Pancreas (tissue), 10 donors: Measurements from ENCODE around the gene FBXO31. TPM values are rescaled to one million over a fixed set of nuclear protein-coding genes. Genes with fewer than 3 reads are reported as not detected.

ENCODE experiments used
- ATAC-seq, 4 donors: fragments of 200-7000 bp; cut with Tn5 transposase; one replicate each; pipeline versions ENCODE4 v1.8.0 to v1.9.1; 2020; ENCODE audit warnings: mild to moderate bottlenecking in 4 of 4, moderate library complexity in 4 of 4
- DNase-seq, 6 donors: peaks; one replicate each; pipeline ENCODE4 v3.0.0-alpha.2; 2020
- FAIRE-seq: peaks from 2 replicates; lab custom pipeline; 2012; peaks lifted over from hg19 to GRCh38; lab: Jason Lieb, UNC
- H3K27ac ChIP-seq, 4 donors: fragments of 200-600 bp; sonication (generic); 1 replicate in 3 of 4; 2 replicates in 1 of 4; pipeline versions ENCODE4 v1.5.0 to v1.8.0; 2020
- H3K27me3 ChIP-seq, 4 donors: fragments of 200-600 bp; one replicate each; pipeline ENCODE4 v1.8.0; 2021
- H3K36me3 ChIP-seq, 3 donors: fragments of 200-600 bp; sonication (generic) in 1 of 3; one replicate each; pipeline versions ENCODE4 v1.5.0 to v1.8.0; 2020 to 2021
- H3K4me1 ChIP-seq, 3 donors: fragments of 200-600 bp; one replicate each; pipeline ENCODE4 v1.8.0; 2021
- H3K4me3 ChIP-seq, 4 donors: fragments of 200-600 bp; sonication (generic) in 2 of 4; one replicate each; pipeline versions ENCODE4 v1.5.0 to v1.8.0; 2020 to 2021
- H3K9me3 ChIP-seq, 4 donors: fragments of 200-600 bp; one replicate each; pipeline ENCODE4 v1.8.0; 2021
- CTCF ChIP-seq, 4 donors: fragments of 200-600 bp; sonication (generic) in 3 of 4; IDR thresholded peaks; one replicate each; pipeline versions ENCODE4 v1.5.0 to v1.8.0; 2021; ENCODE audit warnings: antibody characterized with exemption in 4 of 4
- WGBS, 2 donors: extraction: QIAGEN DNeasy Blood & Tissue Kit; methylation state at CpG; one replicate each; pipeline ENCODE4 v1.1.7; 2013; 5-methylcytosine and 5-hydroxymethylcytosine counted together
- intact Hi-C, 3 donors: fragments of 100-400 bp; cut with DNase I; formaldehyde crosslinking; loops; one replicate each; pipeline versions ENCODE4 v1.11.1 to v1.14.2; 2022
- polyA plus RNA-seq, 2 donors: library from polyadenylated mRNA; stranded (reverse); fragments of 200-250 nt; gene quantifications; one replicate each; pipeline ENCODE4 v1.2.3, GENCODE V29; 2013
- total RNA-seq, 6 donors: library from RNA; stranded (reverse); fragmentation: NEBNext Ultra II Directional in 4 of 6; extraction: Animal tissue kit (Norgen Biotek cat#: 25700) in 4 of 6; gene quantifications; one replicate each; pipeline versions ENCODE4 v1.2.1 to v1.2.4, GENCODE V29; 2021 to 2023
- donor health status: healthy with polysubstance abuse.
- donor health status: DM: no; HTN: no; CAD: no; lungs with moderate emphysema.
- donor health status: DM: no; HTN: no; CAD: no.
- donor health status: control.
- donor health status: control.
- donor health status: Bipolar disorder and iron deficiency.
- donor health status: DM: yes; HTN: yes; CAD: no.
- donor health status: DM: no; HTN: no; CAD: no.
- donor health status: DM: no; HTN: no; CAD: no.
- donor health status: DM: yes; HTN: yes; CAD: no.

FBXO31 gene
- total and polyA plus RNA-seq, 8 donors, result 18.8 to 37.3 (median 24.9) TPM

DNA sequence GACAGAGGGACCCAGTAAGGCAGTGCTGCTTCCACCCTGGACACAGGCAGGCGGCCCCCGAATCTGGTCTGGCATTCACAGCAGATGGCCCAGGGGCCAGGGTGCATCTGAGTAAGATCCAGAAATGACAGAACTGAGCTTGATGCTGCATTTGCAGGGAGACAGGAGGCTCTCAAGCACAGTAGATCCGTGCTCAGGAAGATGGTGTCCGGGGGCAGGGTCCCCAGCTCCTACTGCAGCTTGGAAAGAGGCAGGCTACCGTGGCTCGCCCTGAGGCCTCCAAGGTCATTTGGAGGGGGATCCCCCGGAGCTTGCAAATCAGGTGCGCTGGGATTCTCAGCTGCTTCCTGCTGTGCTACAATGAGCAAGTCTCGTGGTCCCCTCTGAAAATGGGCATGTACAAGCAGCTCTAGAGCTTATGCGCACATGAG, 68.6 kb downstream of the FBXO31 start:
- no peaks in the 10 kb centered on the region for H3K27me3 ChIP-seq
- H3K36me3 ChIP-seq, result no peaks in the 10 kb centered on the region
- DNase-seq (peak in 2 of 6 donors; percentile 14 to 45), ATAC-seq (no peak), FAIRE-seq (no peak)
- intact Hi-C loops, result no loop called here
- H3K27ac ChIP-seq, result no peak overlapping the region
- H3K9me3 ChIP-seq, result no peaks in the 10 kb centered on the region
- peaks cover 7 to 10% (median 9%) of the 10 kb centered on the region in 3 donors for H3K4me1 ChIP-seq
- H3K4me3 ChIP-seq, result no peak overlapping the region
- WGBS, 2 donors, result 70 to 75% methylated on average over 10 of the region's 10 CpGs
- no peak for TF ChIP-seq CTCF (IDR thresholded peaks at IDR 0.05)

- Histone ChIP-seq H3K27me3 (no peaks in the 10 kb centered on the region), H3K9me3 (no peaks in the 10 kb centered on the region), H3K4me1 (no peaks in the 10 kb centered on the region), H3K36me3 (no peaks in the 10 kb centered on the region), H3K4me3 (no peak overlapping the region), H3K27ac (no peak overlapping the region)
- FAIRE-seq (no peak), DNase-seq (peak in 1 of 6 donors; percentile 4), ATAC-seq (no peak)
- intact Hi-C loops, result no loop called here
- 82% methylated on average over 7 of the region's 7 CpGs for WGBS, 2 donors
- TF ChIP-seq CTCF (IDR thresholded peaks at IDR 0.05), result no peak
Observed at GRCh38 chr16:87312008-87312407, 71.6 kb downstream of the FBXO31 start.

DNA sequence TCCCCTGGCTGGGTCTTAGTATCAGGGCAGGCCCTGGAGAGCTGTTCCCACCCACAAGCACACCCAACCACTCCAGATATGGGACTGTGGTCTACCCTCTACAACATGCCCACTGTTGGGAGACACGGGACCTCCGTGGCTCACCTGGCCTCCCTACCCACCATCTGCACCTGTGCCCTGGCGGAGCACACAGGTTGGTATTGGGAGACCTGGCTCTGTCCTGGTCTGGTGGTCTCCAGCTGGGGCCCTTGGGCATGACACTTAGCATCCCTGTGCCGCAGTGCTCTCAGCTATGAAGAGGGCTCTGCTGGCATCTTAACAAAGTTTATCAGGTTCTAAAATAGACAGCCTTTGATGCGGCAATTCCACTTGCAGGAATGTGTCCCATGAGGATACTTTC, 72.2 kb downstream of the FBXO31 start:
- Histone ChIP-seq H3K4me3 (no peak overlapping the region), H3K27ac (no peak overlapping the region), H3K27me3 (no peaks in the 10 kb centered on the region), H3K4me1 (no peaks in the 10 kb centered on the region), H3K36me3 (no peaks in the 10 kb centered on the region), H3K9me3 (no peaks in the 10 kb centered on the region)
- ATAC-seq, result no peak
- FAIRE-seq, result no peak
- 92% methylated on average over 5 of the region's 5 CpGs for WGBS, 2 donors
- peak in 1 of 6 donors; percentile 30 for DNase-seq
- intact Hi-C loops, result no loop called here
- no peak for TF ChIP-seq CTCF (IDR thresholded peaks at IDR 0.05)

GRCh38 chr16:87310610-87311009, 73.0 kb downstream of the FBXO31 start:
- no peak overlapping the region for H3K27ac ChIP-seq
- no peaks in the 10 kb centered on the region for H3K36me3 ChIP-seq
- no peaks in the 10 kb centered on the region for H3K9me3 ChIP-seq
- intact Hi-C loops, result no loop called here
- H3K4me1 ChIP-seq, result no peaks in the 10 kb centered on the region
- no peak for ATAC-seq
- H3K27me3 ChIP-seq, result no peaks in the 10 kb centered on the region
- 85 to 92% methylated on average over 5 to 7 of the region's 7 CpGs for WGBS, 2 donors
- no peak for FAIRE-seq
- no peak overlapping the region for H3K4me3 ChIP-seq
- peak in 1 of 6 donors; percentile 48 for DNase-seq
- TF ChIP-seq CTCF (IDR thresholded peaks at IDR 0.05), result no peak

DNA sequence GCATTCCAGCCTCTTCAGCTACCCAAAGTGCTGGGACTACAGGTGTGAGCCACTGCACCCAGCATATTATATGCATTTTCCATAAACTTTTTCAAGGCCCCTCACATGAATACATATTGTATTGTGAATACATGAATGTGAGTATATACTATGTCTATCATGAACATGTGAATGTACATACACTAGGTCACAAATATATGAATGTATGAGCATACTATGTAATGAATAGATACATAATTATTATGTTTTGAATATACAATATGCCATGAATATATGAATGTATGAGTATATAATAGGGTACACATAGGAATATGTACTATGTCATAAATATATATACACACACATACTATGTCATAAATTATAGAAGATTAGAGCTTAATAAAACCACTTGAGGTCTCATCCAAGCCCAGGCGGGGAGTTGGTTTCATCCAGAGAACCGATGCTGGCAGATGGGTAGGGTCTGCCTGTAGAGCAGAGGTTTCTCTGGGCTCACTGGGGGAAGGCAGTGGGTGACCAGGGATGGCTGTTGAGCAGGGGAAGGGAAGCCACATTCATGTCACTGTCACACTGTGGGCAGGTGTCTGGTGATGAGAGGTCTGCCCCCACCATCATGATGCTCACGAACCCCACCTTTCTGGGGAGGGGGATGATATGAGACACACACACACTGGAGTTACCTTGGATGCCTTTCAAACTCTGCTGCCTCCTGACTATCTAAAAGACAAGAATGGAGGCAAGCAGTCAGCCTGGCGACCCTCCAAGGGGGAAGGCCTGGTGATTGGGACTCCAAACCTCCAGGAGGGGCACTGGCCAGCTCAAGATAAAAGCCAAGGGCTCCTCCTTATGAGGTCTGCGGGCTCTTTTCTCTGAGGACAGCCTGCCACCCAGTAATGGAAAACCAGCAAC, 73.7 kb downstream of the FBXO31 start:
- ATAC-seq, result no peak
- no peak for TF ChIP-seq CTCF (IDR thresholded peaks at IDR 0.05)
- H3K9me3 ChIP-seq, result no peaks in the 10 kb centered on the region
- no peak overlapping the region for H3K27ac ChIP-seq
- no peaks in the 10 kb centered on the region for H3K4me1 ChIP-seq
- no peaks in the 10 kb centered on the region for H3K27me3 ChIP-seq
- FAIRE-seq, result no peak
- DNase-seq, result peak in 1 of 6 donors; percentile 22
- intact Hi-C loops, result no loop called here
- H3K4me3 ChIP-seq, result no peak overlapping the region
- 77 to 88% methylated on average over 5 of the region's 5 CpGs for WGBS, 2 donors
- no peaks in the 10 kb centered on the region for H3K36me3 ChIP-seq
